ENCODE measurements around the gene PIGH. TPM values are rescaled to one million over a fixed set of nuclear protein-coding genes. Genes with fewer than 3 reads are reported as not detected.

Gene PIGH
- polyA plus RNA-seq, 1 of the 3 experiments (the other 2 are of a cell fraction), result 23.6 TPM

- CTCF ChIA-PET, result interaction anchor here (1.0 to 24.4 kb wide), 10 partner anchors 8 to 150 kb away, joined by 3 to 237 read pairs (median 4); partner anchors contain the start of genes ARG2 and RDH12
- 83% methylated on average over 7 of the region's 7 CpGs for whole genome bisulfite sequencing (ENCODE audit: low lambda C conversion rate)
- Histone ChIP-seq H3F3A (replicated peaks; ENCODE audit: insufficient read depth) (no peaks in the 10 kb centered on the region), H3K4me2 (no peak overlapping the region), H3K27me3 (ENCODE audit: insufficient read depth) (no peaks in the 10 kb centered on the region), H3K9ac (no peak overlapping the region), H3K79me2 (ENCODE audit: insufficient read depth) (no peaks in the 10 kb centered on the region), H4K20me1 (ENCODE audit: insufficient read depth) (no peaks in the 10 kb centered on the region), H3K9me2 (no peaks in the 10 kb centered on the region), H2AFZ (ENCODE audit: low read depth) (no peak overlapping the region), H3K9me3 (no peaks in the 10 kb centered on the region), H3K4me1 (ENCODE audit: control insufficient read depth in 1 of 2, insufficient read depth in 2 of 2, low read depth in 1 of 2, low read length in 1 of 2) (no peaks in the 10 kb centered on the region; a peak in 1 of 4 replicates), H3K36me3 (replicated peaks in 1 of 2; ENCODE audit: control insufficient read depth in 1 of 2, insufficient read depth in 2 of 2, low read length in 1 of 2) (no peaks in the 10 kb centered on the region), H3K4me3 (ENCODE audit: low read depth in 2 of 2, low read length in 1 of 2) (no peak overlapping the region), H3K27ac (ENCODE audit: low read depth in 2 of 2, low read length in 1 of 2) (no peak overlapping the region)
- POLR2A ChIA-PET, result no interaction called here
- TF ChIP-seq TEAD4 (IDR thresholded peaks at IDR 0.05; ENCODE audit: borderline replicate concordance, insufficient read depth) (no peak), FOXJ3 (CRISPR knock-in tag; IDR thresholded peaks at IDR 0.05) (no peak), MAX (IDR thresholded peaks at IDR 0.05; ENCODE audit: low read depth) (no peak), RFX5 (IDR thresholded peaks at IDR 0.05; ENCODE audit: low read length) (no peak), MXI1 (IDR thresholded peaks at IDR 0.05; ENCODE audit: low read depth, low read length) (no peak), ZBTB33 (IDR thresholded peaks at IDR 0.05; ENCODE audit: borderline replicate concordance, low read depth) (no peak), RAD21 (IDR thresholded peaks at IDR 0.05; ENCODE audit: low read length) (no peak), NRF1 (IDR thresholded peaks at IDR 0.05; ENCODE audit: low read depth, low read length) (no peak)
- DNase-seq, result no peak
Measured at GRCh38 chr14:67576216-67576955, 23.7 kb downstream of the PIGH start.

- H3K9me3 ChIP-seq, result no peaks in the 10 kb centered on the region
- no peak overlapping the region for H3K27ac ChIP-seq (ENCODE audit: low read depth in 2 of 2, low read length in 1 of 2)
- no peak overlapping the region for H3K4me2 ChIP-seq
- no peak overlapping the region for H2AFZ ChIP-seq (ENCODE audit: low read depth)
- H3K4me3 ChIP-seq (ENCODE audit: low read depth in 2 of 2, low read length in 1 of 2), result no peak overlapping the region
- 68% methylated on average over 5 of the region's 9 CpGs for WGBS (ENCODE audit: low lambda C conversion rate)
- no peaks in the 10 kb centered on the region for H3K79me2 ChIP-seq (ENCODE audit: insufficient read depth)
- no peaks in the 10 kb centered on the region for H3F3A ChIP-seq (replicated peaks; ENCODE audit: insufficient read depth)
- ChIA-PET POLR2A (no interaction called here), CTCF (interaction anchor here (1.0 to 24.4 kb wide), 8 partner anchors 9 to 149 kb away, joined by 3 to 237 read pairs (median 4); partner anchors contain the start of genes ARG2 and RDH12)
- H3K4me1 ChIP-seq (ENCODE audit: control insufficient read depth in 1 of 2, insufficient read depth in 2 of 2, low read depth in 1 of 2, low read length in 1 of 2), result no peaks in the 10 kb centered on the region; a peak in 1 of 4 replicates
- H3K9me2 ChIP-seq, result no peaks in the 10 kb centered on the region
- no peaks in the 10 kb centered on the region for H3K36me3 ChIP-seq (replicated peaks in 1 of 2; ENCODE audit: control insufficient read depth in 1 of 2, insufficient read depth in 2 of 2, low read length in 1 of 2)
- H3K9ac ChIP-seq, result no peak overlapping the region
- H3K27me3 ChIP-seq (ENCODE audit: insufficient read depth), result no peaks in the 10 kb centered on the region
- H4K20me1 ChIP-seq (ENCODE audit: insufficient read depth), result no peaks in the 10 kb centered on the region
- no peak for DNase-seq
- TF ChIP-seq MXI1 (IDR thresholded peaks at IDR 0.05; ENCODE audit: low read depth, low read length) (no peak), USF1 (IDR thresholded peaks at IDR 0.05; ENCODE audit: borderline replicate concordance, low read depth) (no peak), GABPA (IDR thresholded peaks at IDR 0.05; ENCODE audit: low read depth) (no peak), POLR2AphosphoS5 (IDR thresholded peaks at IDR 0.05; ENCODE audit: low read depth, low read length) (no peak), CTCF (IDR thresholded peaks at IDR 0.05) (no peak), USF2 (IDR thresholded peaks at IDR 0.05; ENCODE audit: borderline replicate concordance, low read depth, low read length) (no peak), RAD21 (IDR thresholded peaks at IDR 0.05; ENCODE audit: low read length) (no peak), MAX (IDR thresholded peaks at IDR 0.05; ENCODE audit: low read depth) (no peak), EZH2phosphoT487 (IDR thresholded peaks at IDR 0.05; ENCODE audit: borderline replicate concordance, low read depth) (no peak), SIN3A (IDR thresholded peaks at IDR 0.05; ENCODE audit: borderline replicate concordance, low read depth, low read length) (no peak), NRF1 (IDR thresholded peaks at IDR 0.05; ENCODE audit: low read depth, low read length) (no peak), TEAD4 (IDR thresholded peaks at IDR 0.05; ENCODE audit: borderline replicate concordance, insufficient read depth) (no peak), FOXM1 (IDR thresholded peaks at IDR 0.05; ENCODE audit: low read depth) (no peak), RXRA (IDR thresholded peaks at IDR 0.05; ENCODE audit: borderline replicate concordance, low read depth) (no peak), MEF2A (IDR thresholded peaks at IDR 0.05; ENCODE audit: borderline replicate concordance, low read depth) (no peak), SMC3 (IDR thresholded peaks at IDR 0.05; ENCODE audit: low read depth, low read length) (no peak), RCOR1 (IDR thresholded peaks at IDR 0.05; ENCODE audit: low read length) (no peak)
Measured at GRCh38 chr14:67575684-67576083, 24.4 kb downstream of the PIGH start.
